ENCODE results near the gene RNASEH1. TPM values are rescaled to one million over a fixed set of nuclear protein-coding genes. Genes with fewer than 3 reads are reported as not detected.
A peak's percentile ranks its signal among the peaks of the same experiment; 100 is the strongest.
"Not testable (repeated sequence)": the region's sequence is repeated elsewhere in the genome, so short reads cannot be mapped to it uniquely, and the experiment has no call there.

The RNASEH1 gene
- total RNA-seq, 1 donor: 39.4 TPM

DNA sequence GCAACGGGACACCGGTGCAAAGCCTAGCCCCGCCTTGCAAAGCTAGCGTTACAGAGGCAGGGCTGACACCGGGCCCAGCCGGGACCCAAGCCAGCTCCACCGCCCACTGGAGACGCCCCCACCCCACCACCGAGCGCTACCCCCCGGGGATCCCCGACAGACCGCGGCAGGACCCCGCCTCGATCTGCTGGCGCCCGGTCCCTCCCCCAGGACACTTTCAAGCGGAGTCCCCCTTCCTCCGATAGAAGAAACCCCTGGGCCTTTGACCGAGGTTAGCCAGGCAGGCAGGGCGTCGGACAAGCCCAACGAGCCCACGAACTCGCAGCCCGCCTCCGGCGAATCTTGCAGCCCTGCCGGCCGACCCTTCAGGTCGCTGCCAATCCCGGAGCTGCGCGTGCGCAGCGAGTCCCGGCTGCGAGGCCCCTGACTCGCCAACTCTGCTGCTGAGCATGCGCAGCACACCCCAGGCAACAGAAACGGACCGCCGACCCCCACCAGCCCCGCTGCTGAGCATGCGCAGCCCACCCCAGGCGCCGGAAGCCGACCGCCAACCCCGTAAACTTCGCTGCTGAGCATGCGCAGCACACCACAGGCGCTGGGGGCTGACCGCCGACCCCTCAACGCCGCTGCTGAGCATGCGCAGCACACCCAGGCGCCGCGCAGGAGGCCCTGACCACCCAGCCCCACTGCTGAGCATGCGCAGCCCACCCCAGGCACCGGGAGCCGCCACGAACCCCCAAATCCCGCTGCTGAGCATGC, 39.5 kb downstream of the RNASEH1 start:
- Histone ChIP-seq H3K4me1 (ENCODE audit: insufficient read depth, low read length) (peaks cover 21% of the 10 kb centered on the region), H3K79me2 (ENCODE audit: insufficient read depth, low read length) (peaks cover 23% of the 10 kb centered on the region), H2AFZ (ENCODE audit: low read length) (peak overlapping the region; percentile 87), H3K36me3 (ENCODE audit: insufficient read depth, low read length) (peaks cover 4% of the 10 kb centered on the region), H4K20me1 (ENCODE audit: insufficient read depth, low read length) (no peaks in the 10 kb centered on the region), H3K27me3 (ENCODE audit: insufficient read depth, low read length) (no peaks in the 10 kb centered on the region), H3K4me3 (ENCODE audit: insufficient read depth, low read length) (peak overlapping the region; percentile 94), H3K9me3 (ENCODE audit: low read depth, low read length) (no peaks in the 10 kb centered on the region), H3K27ac (ENCODE audit: low read depth, low read length) (peak overlapping the region; percentile 81), H3K4me2 (ENCODE audit: insufficient read depth, low read length) (peak overlapping the region; percentile 98)
- DNase-seq (ENCODE audit: insufficient read length, low spot score, missing footprints): peak; percentile 100
- TF ChIP-seq, protein P1, sequence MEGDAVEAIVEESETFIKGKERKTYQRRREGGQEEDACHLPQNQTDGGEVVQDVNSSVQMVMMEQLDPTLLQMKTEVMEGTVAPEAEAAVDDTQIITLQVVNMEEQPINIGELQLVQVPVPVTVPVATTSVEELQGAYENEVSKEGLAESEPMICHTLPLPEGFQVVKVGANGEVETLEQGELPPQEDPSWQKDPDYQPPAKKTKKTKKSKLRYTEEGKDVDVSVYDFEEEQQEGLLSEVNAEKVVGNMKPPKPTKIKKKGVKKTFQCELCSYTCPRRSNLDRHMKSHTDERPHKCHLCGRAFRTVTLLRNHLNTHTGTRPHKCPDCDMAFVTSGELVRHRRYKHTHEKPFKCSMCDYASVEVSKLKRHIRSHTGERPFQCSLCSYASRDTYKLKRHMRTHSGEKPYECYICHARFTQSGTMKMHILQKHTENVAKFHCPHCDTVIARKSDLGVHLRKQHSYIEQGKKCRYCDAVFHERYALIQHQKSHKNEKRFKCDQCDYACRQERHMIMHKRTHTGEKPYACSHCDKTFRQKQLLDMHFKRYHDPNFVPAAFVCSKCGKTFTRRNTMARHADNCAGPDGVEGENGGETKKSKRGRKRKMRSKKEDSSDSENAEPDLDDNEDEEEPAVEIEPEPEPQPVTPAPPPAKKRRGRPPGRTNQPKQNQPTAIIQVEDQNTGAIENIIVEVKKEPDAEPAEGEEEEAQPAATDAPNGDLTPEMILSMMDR (IDR thresholded peaks at IDR 0.05; ENCODE audit: extremely low read depth, low read depth, low read length): no peak

DNA sequence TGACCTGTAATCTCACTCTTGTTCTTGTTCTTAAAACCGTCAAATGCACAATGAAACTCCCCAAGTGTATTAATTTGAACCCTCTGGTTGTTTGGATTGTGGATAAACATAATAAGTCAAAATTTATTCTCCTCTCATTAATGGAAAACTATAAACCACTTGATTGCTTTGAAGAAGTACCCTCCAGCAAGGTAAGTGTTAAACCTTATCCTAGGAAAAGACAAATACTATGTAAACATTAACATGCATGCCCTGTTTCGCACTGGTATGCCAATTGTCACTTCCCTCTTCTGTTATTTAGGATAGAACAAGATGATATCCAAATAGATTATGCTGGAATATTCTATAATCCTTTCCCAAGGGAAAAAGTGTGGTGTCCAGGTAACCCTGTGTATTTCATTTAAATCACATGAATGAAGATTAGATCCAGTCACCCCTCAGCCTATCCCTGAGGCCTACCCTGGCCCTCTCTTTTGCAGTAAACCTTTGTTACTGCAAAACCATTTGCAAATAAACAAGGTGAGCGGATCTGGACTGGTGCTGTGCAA, 40.1 kb downstream of the RNASEH1 start:
- Histone ChIP-seq H3K4me1 (ENCODE audit: insufficient read depth, low read length) (peaks cover 15% of the 10 kb centered on the region), H3K9me3 (ENCODE audit: low read depth, low read length) (no peaks in the 10 kb centered on the region), H3K27ac (ENCODE audit: low read depth, low read length) (peak overlapping the region; percentile 78), H4K20me1 (ENCODE audit: insufficient read depth, low read length) (no peaks in the 10 kb centered on the region), H2AFZ (ENCODE audit: low read length) (peak overlapping the region; percentile 87), H3K36me3 (ENCODE audit: insufficient read depth, low read length) (peaks cover 10% of the 10 kb centered on the region), H3K4me3 (ENCODE audit: insufficient read depth, low read length) (peak overlapping the region; percentile 94), H3K4me2 (ENCODE audit: insufficient read depth, low read length) (peak overlapping the region; percentile 95), H3K27me3 (ENCODE audit: insufficient read depth, low read length) (no peaks in the 10 kb centered on the region), H3K79me2 (ENCODE audit: insufficient read depth, low read length) (peaks cover 23% of the 10 kb centered on the region)
- TF ChIP-seq, protein P1 (IDR thresholded peaks at IDR 0.05; ENCODE audit: extremely low read depth, low read depth, low read length): no peak
- no peak for DNase-seq (ENCODE audit: insufficient read length, low spot score, missing footprints)

DNA sequence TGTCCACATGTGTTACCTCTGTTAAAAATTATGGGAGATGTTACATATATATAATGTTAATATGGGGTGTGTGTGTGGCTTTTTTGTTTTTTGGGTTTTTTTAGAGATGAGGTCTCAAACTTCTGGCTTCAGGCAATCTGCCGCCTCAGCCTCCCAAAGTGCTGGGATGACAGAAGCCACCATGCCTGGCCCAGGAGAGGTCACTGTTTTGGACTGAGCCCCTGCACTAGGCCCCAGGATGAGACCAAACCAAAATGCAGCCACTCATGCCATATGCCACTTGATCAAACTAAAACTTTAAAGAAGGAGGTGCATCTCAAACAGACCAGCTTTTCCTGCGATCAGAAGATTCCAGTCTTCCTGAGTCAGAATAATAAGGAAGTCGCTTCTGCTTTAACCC, 41.3 kb downstream of the RNASEH1 start:
- no peak overlapping the region for H3K4me2 ChIP-seq (ENCODE audit: insufficient read depth, low read length)
- peaks cover 23% of the 10 kb centered on the region for H3K79me2 ChIP-seq (ENCODE audit: insufficient read depth, low read length)
- H3K4me3 ChIP-seq (ENCODE audit: insufficient read depth, low read length): no peak overlapping the region
- H3K9me3 ChIP-seq (ENCODE audit: low read depth, low read length): no peaks in the 10 kb centered on the region
- H3K4me1 ChIP-seq (ENCODE audit: insufficient read depth, low read length): peaks cover 15% of the 10 kb centered on the region
- no peaks in the 10 kb centered on the region for H4K20me1 ChIP-seq (ENCODE audit: insufficient read depth, low read length)
- TF ChIP-seq, protein P1 (IDR thresholded peaks at IDR 0.05; ENCODE audit: extremely low read depth, low read depth, low read length): no peak
- H3K36me3 ChIP-seq (ENCODE audit: insufficient read depth, low read length): peaks cover 20% of the 10 kb centered on the region
- no peak for DNase-seq (ENCODE audit: insufficient read length, low spot score, missing footprints)
- H3K27me3 ChIP-seq (ENCODE audit: insufficient read depth, low read length): no peaks in the 10 kb centered on the region
- no peak overlapping the region for H2AFZ ChIP-seq (ENCODE audit: low read length)
- no peak overlapping the region for H3K27ac ChIP-seq (ENCODE audit: low read depth, low read length)

DNA sequence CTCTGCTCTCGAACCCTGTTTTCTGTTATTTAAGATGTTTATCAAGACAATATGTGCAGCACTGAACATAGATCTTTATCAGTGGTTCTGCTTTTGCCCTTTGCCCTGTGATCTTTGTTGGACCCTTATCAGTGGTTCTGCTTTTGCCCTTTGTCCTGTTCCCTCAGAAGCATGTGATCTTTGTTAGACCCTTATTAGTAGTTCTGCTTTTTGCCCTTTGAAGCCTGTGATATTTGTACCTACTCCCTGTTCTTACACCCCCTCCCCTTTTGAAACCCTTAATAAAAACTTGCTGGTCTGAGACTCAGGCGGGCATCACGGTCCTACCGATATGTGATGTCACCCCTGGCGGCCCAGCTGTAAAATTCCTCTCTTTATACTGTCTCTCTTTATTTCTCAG, 42.7 kb downstream of the RNASEH1 start:
- Histone ChIP-seq H3K4me1 (ENCODE audit: insufficient read depth, low read length) (peaks cover 15% of the 10 kb centered on the region), H3K79me2 (ENCODE audit: insufficient read depth, low read length) (peaks cover 23% of the 10 kb centered on the region), H3K36me3 (ENCODE audit: insufficient read depth, low read length) (peaks cover 26% of the 10 kb centered on the region)
- not testable (repeated sequence) for H3K27me3 ChIP-seq (ENCODE audit: insufficient read depth, low read length); DNase-seq (ENCODE audit: insufficient read length, low spot score, missing footprints); H3K4me3 ChIP-seq (ENCODE audit: insufficient read depth, low read length); H3K4me2 ChIP-seq (ENCODE audit: insufficient read depth, low read length); H3K9me3 ChIP-seq (ENCODE audit: low read depth, low read length); H4K20me1 ChIP-seq (ENCODE audit: insufficient read depth, low read length); H2AFZ ChIP-seq (ENCODE audit: low read length); H3K27ac ChIP-seq (ENCODE audit: low read depth, low read length)
